ENCODE data around the gene FOXE1.

Gene FOXE1

GRCh38 chr9:97848480-97849237 is 4.4 kb upstream of the FOXE1 start:
- no peak for DNase-seq

- DNase-seq: no peak
Measured at GRCh38 chr9:97849980-97850379, 3.0 kb upstream of the FOXE1 start.

- DNase-seq: no peak
Measured at GRCh38 chr9:97850746-97851445, 2.1 kb upstream of the FOXE1 start.

GRCh38 chr9:97851446-97851883 is 1.6 kb upstream of the FOXE1 start:
- no peak for DNase-seq

- DNase-seq: no peak
Measured at GRCh38 chr9:97852001-97852398, 1.0 kb upstream of the FOXE1 start.

GRCh38 chr9:97852399-97853055 is 499 bp upstream of the FOXE1 start:
- no peak for DNase-seq

GRCh38 chr9:97853844-97854695 is 1.0 kb downstream of the FOXE1 start:
- no peak for DNase-seq

- DNase-seq: no peak
Measured at GRCh38 chr9:97854696-97855485, 1.9 kb downstream of the FOXE1 start.

GRCh38 chr9:97855486-97855875 is 2.5 kb downstream of the FOXE1 start:
- no peak for DNase-seq

GRCh38 chr9:97855899-97856298 is 2.9 kb downstream of the FOXE1 start:
- DNase-seq: no peak

GRCh38 chr9:97856857-97857605 is 4.0 kb downstream of the FOXE1 start:
- no peak for DNase-seq

- no peak for DNase-seq
Measured at GRCh38 chr9:97857606-97858392, 4.8 kb downstream of the FOXE1 start.

GRCh38 chr9:97858393-97858713 is 5.3 kb downstream of the FOXE1 start:
- no peak for DNase-seq

GRCh38 chr9:97858826-97859225 is 5.8 kb downstream of the FOXE1 start:
- DNase-seq: no peak

- no peak for DNase-seq
Measured at GRCh38 chr9:97859346-97859745, 6.3 kb downstream of the FOXE1 start.

GRCh38 chr9:97860451-97861147 is 7.6 kb downstream of the FOXE1 start:
- no peak for DNase-seq

- DNase-seq: no peak
Measured at GRCh38 chr9:97861148-97861475, 8.1 kb downstream of the FOXE1 start.

- DNase-seq: no peak
Measured at GRCh38 chr9:97863314-97863713, 10.3 kb downstream of the FOXE1 start.

GRCh38 chr9:97864396-97864795 is 11.4 kb downstream of the FOXE1 start:
- no peak for DNase-seq

- no peak for DNase-seq
Measured at GRCh38 chr9:97866300-97866699, 13.3 kb downstream of the FOXE1 start.
